CD14-positive monocyte (primary cell): ENCODE data around the gene CSNK1G3. TPM values are rescaled to one million over a fixed set of nuclear protein-coding genes. Genes with fewer than 3 reads are reported as not detected.

Source experiments
- DNase-seq, 3 donors: peaks; one replicate each; pipeline ENCODE4 v3.0.0-alpha.2; 2011 to 2022
- H2AFZ ChIP-seq: 2 replicates; pipeline ENCODE4 v1.6.0; 2012; ENCODE audit warnings: mild to moderate bottlenecking, low read depth, low read length, inconsistent platforms; ENCODE audit not compliant: insufficient read depth, poor library complexity, severe bottlenecking
- H3K27ac ChIP-seq, 2 donors: 1 replicate in 1 of 2; 2 replicates in 1 of 2; pipeline ENCODE4 v1.5.1; 2012 to 2013; ENCODE audit warnings: low read length in 2 of 2, control low read depth in 1 of 2, inconsistent platforms in 1 of 2, low read depth in 1 of 2, mild to moderate bottlenecking in 1 of 2
- H3K27me3 ChIP-seq, 2 donors: one replicate each; pipeline versions ENCODE4 v1.6.0 to v1.6.1; 2011 to 2013; ENCODE audit warnings: low read length in 2 of 2; ENCODE audit not compliant: control insufficient read depth in 2 of 2, insufficient read depth in 2 of 2
- H3K36me3 ChIP-seq, 2 donors: replicated peaks in 1 of 2; 1 replicate in 1 of 2; 2 replicates in 1 of 2; pipeline versions ENCODE4 v1.5.1 to v1.6.1; 2012 to 2013; ENCODE audit warnings: low read length in 2 of 2, control low read depth in 1 of 2, inconsistent platforms in 1 of 2, mild to moderate bottlenecking in 1 of 2; ENCODE audit not compliant: insufficient read depth in 2 of 2, control insufficient read depth in 1 of 2
- H3K4me1 ChIP-seq, 2 donors: 1 replicate in 1 of 2; 2 replicates in 1 of 2; pipeline versions ENCODE4 v1.5.1 to v1.6.1; 2012 to 2013; ENCODE audit warnings: low read length in 2 of 2, control low read depth in 1 of 2, inconsistent platforms in 1 of 2, mild to moderate bottlenecking in 1 of 2, moderate library complexity in 1 of 2; ENCODE audit not compliant: insufficient read depth in 2 of 2, control insufficient read depth in 1 of 2
- H3K4me2 ChIP-seq: replicated peaks from 2 replicates; pipeline ENCODE3; 2012; ENCODE audit warnings: low read length, moderate library complexity, mild to moderate bottlenecking; ENCODE audit not compliant: poor library complexity, severe bottlenecking; ENCODE audit errors: extremely low read depth
- H3K4me3 ChIP-seq, 3 experiments: fragments of 200-600 bp in 1 of 3; sonication (generic) in 1 of 3; replicated peaks in 1 of 3; 1 replicate in 2 of 3; 2 replicates in 1 of 3; pipeline ENCODE4 v1.5.1; 2011 to 2013; ENCODE audit warnings: low read length in 3 of 3, mild to moderate bottlenecking in 3 of 3, control low read depth in 2 of 3, low read depth in 2 of 3, inconsistent platforms in 1 of 3, moderate library complexity in 1 of 3
- H3K79me2 ChIP-seq: 2 replicates; pipeline ENCODE4 v1.6.0; 2012; ENCODE audit warnings: mild to moderate bottlenecking, control low read depth, inconsistent platforms, low read length, moderate library complexity; ENCODE audit not compliant: insufficient read depth
- H3K9ac ChIP-seq: 2 replicates; pipeline ENCODE4 v1.6.0; 2017; ENCODE audit warnings: low read length, mild to moderate bottlenecking; ENCODE audit not compliant: insufficient read depth, poor library complexity, severe bottlenecking
- H3K9me3 ChIP-seq, 2 donors: replicated peaks in 1 of 2; 1 replicate in 1 of 2; 2 replicates in 1 of 2; pipeline versions ENCODE4 v1.5.1 to v1.6.1; 2012 to 2013; ENCODE audit warnings: low read length in 2 of 2, control low read depth in 1 of 2; ENCODE audit not compliant: control insufficient read depth in 1 of 2, insufficient read depth in 1 of 2
- H4K20me1 ChIP-seq: 2 replicates; pipeline ENCODE4 v1.6.0; 2012; ENCODE audit warnings: mild to moderate bottlenecking, low read length, control low read depth, moderate library complexity; ENCODE audit not compliant: insufficient read depth
- H3K27ac Mint-ChIP-seq, 7 donors: one replicate each; pipeline ENCODE4 v1.8.0; 2020; ENCODE audit warnings: mild to moderate bottlenecking in 7 of 7, mixed read lengths in 7 of 7, moderate library complexity in 6 of 7, inconsistent platforms in 2 of 7
- H3K27me3 Mint-ChIP-seq, 3 donors: one replicate each; pipeline ENCODE4 v1.8.0; 2021 to 2022; ENCODE audit warnings: low read depth in 3 of 3, mild to moderate bottlenecking in 3 of 3, mixed read lengths in 3 of 3, moderate library complexity in 3 of 3, inconsistent platforms in 1 of 3
- H3K36me3 Mint-ChIP-seq, 2 donors: one replicate each; pipeline ENCODE4 v1.8.0; 2020; ENCODE audit warnings: mixed read lengths in 2 of 2, inconsistent platforms in 1 of 2, mild to moderate bottlenecking in 1 of 2
- H3K4me1 Mint-ChIP-seq: one replicate; pipeline ENCODE4 v1.8.0; 2020; ENCODE audit warnings: mild to moderate bottlenecking, mixed read lengths
- H3K4me3 Mint-ChIP-seq, 2 donors: one replicate each; pipeline ENCODE4 v1.8.0; 2020; ENCODE audit warnings: mild to moderate bottlenecking in 2 of 2, mixed read lengths in 2 of 2, moderate library complexity in 1 of 2
- H3K9me3 Mint-ChIP-seq, 7 donors: one replicate each; pipeline ENCODE4 v1.8.0; 2020 to 2022; ENCODE audit warnings: mixed read lengths in 7 of 7, mild to moderate bottlenecking in 6 of 7, moderate library complexity in 6 of 7, inconsistent platforms in 2 of 7
- CTCF ChIP-seq: fragments of 200-600 bp; IDR thresholded peaks from one replicate; pipeline ENCODE4 v1.8.0; 2022; ENCODE audit warnings: antibody characterized with exemption, mild to moderate bottlenecking
- WGBS: methylation state at CpG from one replicate; pipeline ENCODE4 v1.1.5; 2013; ENCODE audit warnings: missing lambda C conversion rate; ENCODE audit not compliant: insufficient coverage; 5-methylcytosine and 5-hydroxymethylcytosine counted together
- intact Hi-C, 2 donors: fragments of 100-400 bp; cut with micrococcal nuclease; formaldehyde crosslinking; loops; one replicate each; pipeline versions ENCODE4 v1.15.0 to v1.15.1; 2023
- polyA plus RNA-seq, 3 donors: library from polyadenylated mRNA; depleted of rRNA in 1 of 3; unstranded in 2 of 3; stranded (reverse) in 1 of 3; fragments of 300-500 nt in 2 of 3; fragments of >200 nt in 1 of 3; fragmentation: Illumina TruSeq in 2 of 3; gene quantifications; 1 replicate in 2 of 3; 2 replicates in 1 of 3; pipeline ENCODE4 v1.2.3, GENCODE V29; 2012 to 2021

CSNK1G3 gene
- polyA plus RNA-seq, 3 donors: 10.8 to 22.3 (median 17.1) TPM

GRCh38 chr5:123512611-123513461 lies 859 bp downstream of the CSNK1G3 start:
- Mint-ChIP-seq H3K4me3 (peak overlapping the region; percentile 95), H3K36me3 (no peaks in the 10 kb centered on the region), H3K4me1 (peaks cover 24% of the 10 kb centered on the region), H3K9me3 (peaks cover 0 to 5% (median 0%) of the 10 kb centered on the region in 7 donors), H3K27ac (peak overlapping the region; percentile 72 to 92 (median 88)), H3K27me3 (peaks cover 3 to 5% (median 3%) of the 10 kb centered on the region in 3 donors)
- H3K4me2 ChIP-seq: peak overlapping the region; percentile 91
- no peak for TF ChIP-seq CTCF
- H3K27ac ChIP-seq: peak overlapping the region in 1 of 2 donors; percentile 82
- H4K20me1 ChIP-seq: peaks cover 9% of the 10 kb centered on the region
- H3K9me3 ChIP-seq: no peaks in the 10 kb centered on the region
- intact Hi-C loops: loop anchor here (5.0 kb wide), 2 partner anchors 86 to 91 kb away; partner anchors contain the start of gene CEP120 (in 1 of the 2)
- H3K36me3 ChIP-seq: no peaks in the 10 kb centered on the region
- H3K4me3 ChIP-seq: peak overlapping the region; percentile 71 to 92 (median 86)
- 1% methylated on average over 36 of the region's 50 CpGs for WGBS
- H2AFZ ChIP-seq: peak overlapping the region; percentile 87
- H3K9ac ChIP-seq: peak overlapping the region; percentile 86
- peaks cover 10 to 12% of the 10 kb centered on the region in 2 donors for H3K4me1 ChIP-seq
- no peaks in the 10 kb centered on the region for H3K27me3 ChIP-seq
- peak; percentile 15 to 19 (median 18) for DNase-seq
- H3K79me2 ChIP-seq: peaks cover 50% of the 10 kb centered on the region

- H3K36me3 Mint-ChIP-seq: no peaks in the 10 kb centered on the region
- H3K4me1 Mint-ChIP-seq: peaks cover 29% of the 10 kb centered on the region
- WGBS: 100% methylated on average over 1 of the region's 5 CpGs
- TF ChIP-seq CTCF: no peak
- H3K4me3 Mint-ChIP-seq: no peak overlapping the region
- Histone ChIP-seq H3K27ac (no peak overlapping the region), H3K4me1 (peaks cover 10 to 12% of the 10 kb centered on the region in 2 donors), H3K79me2 (peaks cover 69% of the 10 kb centered on the region), H3K36me3 (no peaks in the 10 kb centered on the region), H3K9ac (no peak overlapping the region), H4K20me1 (peaks cover 28% of the 10 kb centered on the region), H3K9me3 (no peaks in the 10 kb centered on the region), H3K27me3 (no peaks in the 10 kb centered on the region), H3K4me3 (no peak overlapping the region), H2AFZ (no peak overlapping the region), H3K4me2 (no peak overlapping the region)
- peaks cover 0 to 5% (median 0%) of the 10 kb centered on the region in 7 donors for H3K9me3 Mint-ChIP-seq
- H3K27ac Mint-ChIP-seq: no peak overlapping the region
- DNase-seq: no peak
- intact Hi-C loops: loop anchor here (5.0 kb wide), 2 partner anchors 87 to 92 kb away; partner anchors contain the start of gene CEP120 (in 1 of the 2)
- H3K27me3 Mint-ChIP-seq: peaks cover 2 to 5% (median 3%) of the 10 kb centered on the region in 3 donors
Observed at GRCh38 chr5:123514615-123515355, 2.8 kb downstream of the CSNK1G3 start.
